CD4-positive, alpha-beta T cell treated with Interleukin-15 for 1 hour (primary cell): ENCODE measurements around the gene TMEM106C.

Source experiments
- DNase-seq: peaks from one replicate; pipeline ENCODE4 v3.0.0-alpha.2; 2020

TMEM106C gene

GRCh38 chr12:47999816-48000215 lies 36.4 kb downstream of the TMEM106C start:
- DNase-seq, result no peak

GRCh38 chr12:48000878-48001504 lies 37.6 kb downstream of the TMEM106C start:
- DNase-seq, result no peak

- DNase-seq, result no peak
These were observed 38.4 kb downstream of the TMEM106C start for GRCh38 chr12:48001505-48002413.

DNA sequence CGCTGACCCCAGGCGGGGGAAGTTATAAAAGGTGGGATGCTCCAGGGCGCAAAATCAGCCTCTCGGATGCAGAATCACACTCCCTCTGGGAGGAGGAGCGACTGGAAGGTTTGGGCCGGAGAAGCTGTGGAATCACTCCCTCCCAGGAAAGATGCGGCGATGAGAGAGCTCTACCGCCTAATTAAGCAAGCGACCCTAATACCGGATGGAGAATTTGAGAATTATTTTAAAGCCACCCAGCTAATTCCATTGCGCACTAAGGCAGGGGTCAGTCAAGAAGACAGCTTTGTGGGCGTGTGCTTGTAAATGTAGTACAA lies 39.0 kb downstream of the TMEM106C start:
- DNase-seq, result no peak

- no peak for DNase-seq
These were observed 39.4 kb downstream of the TMEM106C start for GRCh38 chr12:48002773-48003218.

DNA sequence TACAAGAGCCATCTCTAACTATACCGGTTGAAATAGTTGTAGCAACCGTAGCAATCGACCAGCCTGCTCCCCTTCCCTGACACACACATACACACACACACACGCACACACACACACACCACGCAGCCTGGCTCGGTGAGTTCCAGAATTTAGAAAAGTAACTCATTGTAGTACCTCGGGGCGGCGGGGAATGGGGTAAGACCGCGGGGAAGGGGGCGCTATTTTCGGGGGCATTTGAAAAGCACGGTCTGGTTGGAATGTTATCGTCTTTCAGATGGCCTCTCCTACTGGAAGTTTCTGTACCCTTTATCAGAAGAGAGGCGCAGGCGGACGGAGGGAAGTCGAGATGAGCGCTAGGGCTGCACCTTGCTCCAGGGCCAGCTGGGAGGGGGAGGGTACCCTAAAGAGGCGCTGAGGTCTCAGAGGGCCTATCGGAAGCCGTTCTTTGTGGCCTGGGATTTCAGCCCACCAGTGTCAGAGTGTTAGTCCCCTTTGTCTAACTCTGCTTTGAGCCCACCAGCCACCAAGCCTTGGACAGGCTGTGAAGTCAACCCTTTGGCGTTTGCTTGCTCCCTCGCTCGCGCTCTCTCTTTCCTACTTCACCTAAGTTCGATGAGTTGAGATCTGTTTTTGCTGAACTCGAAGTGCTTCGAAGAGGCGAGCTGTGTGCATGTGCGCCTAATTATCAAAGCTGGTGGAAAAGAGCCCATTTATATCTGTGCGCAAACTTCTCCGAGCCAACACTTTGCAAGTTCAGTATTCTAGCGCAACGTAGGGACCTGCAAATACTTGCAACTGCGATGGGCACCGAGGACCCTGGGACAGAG lies 40.0 kb downstream of the TMEM106C start:
- no peak for DNase-seq

DNA sequence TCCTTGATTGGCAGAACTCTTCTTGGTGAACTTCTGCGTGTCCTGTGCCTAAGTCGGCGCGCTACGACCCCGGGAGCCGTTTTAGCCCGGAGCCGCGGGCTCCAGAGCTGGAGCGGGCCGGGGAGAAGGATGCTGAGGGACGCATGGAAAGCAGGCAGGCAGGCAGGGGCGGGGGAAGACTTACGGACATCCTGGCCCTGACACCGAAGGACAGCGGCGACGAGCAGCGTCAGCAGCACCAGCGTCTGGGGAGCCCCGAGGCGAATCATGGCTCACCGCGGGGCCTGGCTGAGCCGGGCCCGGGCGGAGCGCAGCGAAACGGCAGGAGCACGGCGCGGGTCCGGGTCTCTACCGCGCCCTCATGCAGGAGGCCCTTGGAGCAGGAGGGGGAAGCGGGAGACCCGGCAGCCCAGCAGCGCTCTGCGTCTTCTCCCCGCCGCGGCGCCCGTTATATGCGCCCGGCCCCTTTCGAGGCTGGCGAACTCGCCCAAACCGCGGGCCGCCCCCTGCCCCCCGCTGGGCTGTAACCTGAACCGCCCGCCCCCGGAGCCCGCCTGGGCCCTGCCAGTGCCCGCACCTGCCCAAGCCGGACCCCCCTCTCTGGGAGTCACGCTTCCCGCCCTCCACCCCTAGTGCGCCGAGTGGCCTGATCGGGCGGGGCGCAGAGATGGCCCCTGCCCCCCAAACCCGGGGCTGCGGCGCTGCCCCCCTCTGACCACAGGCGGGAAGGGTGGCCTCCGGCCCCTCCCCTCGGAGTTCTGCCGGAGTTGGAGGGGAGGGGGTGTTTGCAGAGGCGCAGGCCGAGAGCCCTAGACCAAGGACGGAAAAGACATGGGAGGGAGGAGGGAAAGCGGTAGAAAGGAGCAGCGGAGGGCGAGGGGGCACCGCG lies 40.9 kb downstream of the TMEM106C start, which contains the start of gene COL2A1:
Gene COL2A1, minus strand, starts transcription at position 424 of the 889 bp plus-strand sequence. Its CDS starts 155 bp downstream, at position 269.
- no peak for DNase-seq

GRCh38 chr12:48005001-48005749 lies 41.8 kb downstream of the TMEM106C start:
- no peak for DNase-seq

GRCh38 chr12:48005750-48006021 lies 42.3 kb downstream of the TMEM106C start:
- no peak for DNase-seq

GRCh38 chr12:48007206-48007605 lies 43.8 kb downstream of the TMEM106C start:
- DNase-seq, result no peak

DNA sequence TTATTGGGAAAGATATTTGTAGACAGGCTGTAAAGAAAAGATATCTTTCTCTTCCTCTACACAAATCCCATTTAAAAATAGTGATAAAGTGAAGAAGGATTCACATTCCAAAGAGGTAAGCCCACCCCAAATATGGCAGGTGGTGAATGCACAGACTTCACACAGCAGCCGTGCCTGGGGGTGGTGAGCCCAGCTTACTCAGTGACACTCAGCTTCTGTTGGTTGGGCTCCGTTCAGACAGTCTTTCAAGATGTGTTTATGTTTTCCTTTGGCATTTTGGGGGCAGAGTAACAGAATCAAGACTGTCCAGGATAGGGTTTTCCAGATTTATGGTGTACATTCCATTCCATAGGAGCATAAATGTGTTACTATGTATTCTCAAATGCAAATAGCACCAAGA lies 45.0 kb downstream of the TMEM106C start:
- DNase-seq, result no peak

- DNase-seq, result no peak
These were observed 45.6 kb downstream of the TMEM106C start for GRCh38 chr12:48008950-48009349.

GRCh38 chr12:48009471-48009870 lies 46.1 kb downstream of the TMEM106C start:
- no peak for DNase-seq

DNA sequence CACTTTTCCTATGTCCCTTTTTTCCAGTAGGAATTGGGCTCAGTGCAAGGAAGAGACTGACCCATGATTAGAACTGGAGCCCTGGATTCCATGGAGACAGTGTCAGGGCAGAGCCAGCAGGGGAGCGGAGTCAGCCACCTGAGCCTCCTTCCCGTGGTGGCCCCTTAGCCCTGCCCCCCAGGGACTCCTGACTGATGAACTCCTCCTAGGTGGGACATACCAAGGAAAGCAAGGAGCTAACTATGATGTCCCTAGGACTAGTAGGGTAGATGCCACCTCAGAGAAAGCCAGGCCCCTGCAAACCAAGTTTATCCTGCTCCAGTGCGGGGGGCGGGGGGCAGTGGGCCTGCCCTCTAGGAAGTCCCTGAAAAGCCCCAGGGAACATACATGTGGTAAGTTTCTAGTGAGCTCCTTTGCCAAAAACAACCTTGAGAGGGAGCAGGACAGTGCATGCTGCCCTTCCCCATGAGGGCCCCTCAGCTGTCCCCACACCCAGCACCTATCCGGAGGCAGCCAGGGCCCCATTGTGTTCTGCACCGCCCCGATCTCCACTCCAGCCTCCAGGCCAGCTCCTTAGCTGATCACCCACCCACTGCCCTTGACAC lies 47.1 kb downstream of the TMEM106C start:
- no peak for DNase-seq

- no peak for DNase-seq
These were observed 48.7 kb downstream of the TMEM106C start for GRCh38 chr12:48012070-48012469.

GRCh38 chr12:48013287-48013686 lies 49.9 kb downstream of the TMEM106C start:
- no peak for DNase-seq

DNA sequence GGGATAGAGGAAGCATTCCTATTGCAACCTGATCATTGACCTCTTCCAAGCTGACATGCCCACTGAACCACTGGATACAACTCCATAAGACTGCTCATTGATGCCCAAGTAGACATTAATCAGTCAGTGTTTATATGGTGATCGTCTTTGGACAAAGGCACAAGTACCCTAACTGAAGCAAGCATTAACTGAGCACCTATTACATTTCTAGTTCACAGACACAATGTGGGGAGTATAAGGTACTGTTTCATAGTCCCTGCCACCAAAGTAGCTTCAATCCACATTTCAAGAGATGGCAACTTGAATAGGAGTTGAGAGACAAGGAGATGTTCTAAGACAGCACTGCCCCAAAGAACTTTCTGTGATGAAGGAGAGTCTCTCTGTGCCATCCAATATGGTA lies 51.7 kb downstream of the TMEM106C start:
- no peak for DNase-seq

GRCh38 chr12:48015954-48016353 lies 52.6 kb downstream of the TMEM106C start:
- DNase-seq, result no peak

DNA sequence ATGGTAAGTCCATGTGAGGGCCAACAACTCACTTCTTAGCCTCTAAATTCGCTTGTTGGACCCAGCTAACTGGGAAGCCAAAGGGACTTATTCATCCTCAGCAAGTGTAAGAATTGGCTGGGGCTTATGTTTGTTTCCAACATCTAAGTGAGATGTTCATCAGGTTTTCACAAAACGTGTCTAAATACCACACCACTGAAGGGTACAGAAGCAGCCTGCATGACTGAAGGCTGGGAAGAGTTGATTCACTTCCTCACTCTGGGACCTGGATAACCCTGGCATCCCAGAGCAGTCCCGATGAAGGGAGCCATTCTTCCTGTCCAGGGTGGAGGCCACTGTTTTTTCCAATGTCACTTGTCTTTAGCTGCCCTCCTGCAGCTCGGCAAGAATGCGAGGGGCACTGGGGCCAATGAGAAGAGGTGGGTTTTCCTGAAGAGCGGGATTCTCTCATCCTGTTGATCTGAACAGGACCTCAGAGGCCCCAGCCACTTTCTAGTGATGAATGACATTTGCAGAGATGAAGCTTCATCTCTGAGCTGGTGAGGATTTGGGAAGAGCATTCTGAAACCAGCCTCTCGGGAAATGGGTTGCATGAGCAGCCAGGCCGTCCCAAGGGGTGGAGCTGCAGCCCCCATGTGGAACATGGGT lies 53.1 kb downstream of the TMEM106C start:
- no peak for DNase-seq

- no peak for DNase-seq
These were observed 54.1 kb downstream of the TMEM106C start for GRCh38 chr12:48017496-48017895.
